H9 (cell line): Measurements from ENCODE around the gene METTL27. TPM values are rescaled to one million over a fixed set of nuclear protein-coding genes. Genes with fewer than 3 reads are reported as not detected.
"Not testable (repeated sequence)": the region's sequence is repeated elsewhere in the genome, so short reads cannot be mapped to it uniquely, and the experiment has no call there.

Source experiments
- DNase-seq: peaks from one replicate; pipeline ENCODE4 v3.0.0-alpha.2; 2017
- H2AFZ ChIP-seq: one replicate; pipeline ENCODE4 v1.6.1; 2013; ENCODE audit warnings: mild to moderate bottlenecking, low read length, control low read depth, moderate library complexity
- H2AK5ac ChIP-seq: 2 replicates; pipeline ENCODE4 v1.6.1; 2013; ENCODE audit warnings: low read length, control low read depth, mixed read lengths; ENCODE audit not compliant: insufficient read length
- H2BK120ac ChIP-seq: one replicate; pipeline ENCODE4 v1.6.1; 2013; ENCODE audit warnings: low read depth, mild to moderate bottlenecking, low read length, control low read depth, inconsistent platforms; ENCODE audit not compliant: poor library complexity, severe bottlenecking
- H2BK12ac ChIP-seq: 2 replicates; pipeline ENCODE4 v1.6.1; 2013; ENCODE audit warnings: low read length, control low read depth, mixed read lengths, low read depth; ENCODE audit not compliant: insufficient read length
- H2BK15ac ChIP-seq: 2 replicates; pipeline ENCODE4 v1.6.1; 2013; ENCODE audit warnings: low read depth, low read length, control low read depth
- H2BK20ac ChIP-seq: one replicate; pipeline ENCODE4 v1.6.1; 2013; ENCODE audit warnings: low read depth, mild to moderate bottlenecking, low read length, control low read depth, inconsistent platforms; ENCODE audit not compliant: poor library complexity, severe bottlenecking
- H2BK5ac ChIP-seq: 2 replicates; pipeline ENCODE4 v1.6.1; 2013; ENCODE audit warnings: low read length, control low read depth, mixed read lengths; ENCODE audit not compliant: insufficient read length
- H3K14ac ChIP-seq: 2 replicates; pipeline ENCODE4 v1.6.1; 2013; ENCODE audit warnings: low read length, control low read depth; ENCODE audit not compliant: insufficient read depth
- H3K18ac ChIP-seq: 2 replicates; pipeline ENCODE4 v1.6.1; 2013; ENCODE audit warnings: low read depth, mild to moderate bottlenecking, mixed read lengths, low read length, control low read depth; ENCODE audit not compliant: insufficient read length
- H3K23ac ChIP-seq: 2 replicates; pipeline ENCODE4 v1.6.1; 2013; ENCODE audit warnings: low read length, control low read depth, mixed read lengths, low read depth; ENCODE audit not compliant: insufficient read length
- H3K23me2 ChIP-seq: 2 replicates; pipeline ENCODE4 v1.6.1; 2013; ENCODE audit warnings: low read depth, mild to moderate bottlenecking, mixed read lengths, low read length, control low read depth; ENCODE audit not compliant: insufficient read length, poor library complexity, severe bottlenecking
- H3K27ac ChIP-seq: 2 replicates; pipeline ENCODE4 v1.5.1; 2013; ENCODE audit warnings: low read length, control low read depth, mixed read lengths, low read depth; ENCODE audit not compliant: insufficient read length
- H3K27me3 ChIP-seq: 2 replicates; pipeline ENCODE4 v1.6.1; 2013; ENCODE audit warnings: low read length, control low read depth, inconsistent platforms; ENCODE audit not compliant: insufficient read depth
- H3K4ac ChIP-seq: 2 replicates; pipeline ENCODE4 v1.6.1; 2013; ENCODE audit warnings: low read depth, mild to moderate bottlenecking, control low read depth, inconsistent platforms, low read length, moderate library complexity
- H3K4me1 ChIP-seq: 2 replicates; pipeline ENCODE4 v1.6.1; 2013; ENCODE audit warnings: low read length, control low read depth, inconsistent platforms; ENCODE audit not compliant: insufficient read depth
- H3K4me2 ChIP-seq: 2 replicates; pipeline ENCODE4 v1.6.1; 2013; ENCODE audit warnings: low read length, control low read depth, mixed read lengths; ENCODE audit not compliant: insufficient read length, insufficient read depth
- H3K56ac ChIP-seq: 2 replicates; pipeline ENCODE4 v1.6.1; 2013; ENCODE audit warnings: low read depth, mild to moderate bottlenecking, mixed read lengths, low read length, control low read depth; ENCODE audit not compliant: insufficient read length
- H3K79me1 ChIP-seq: 2 replicates; pipeline ENCODE4 v1.6.1; 2013; ENCODE audit warnings: low read depth, mild to moderate bottlenecking, moderate library complexity, low read length, control low read depth, inconsistent platforms; ENCODE audit not compliant: insufficient read depth, poor library complexity, severe bottlenecking
- H3K79me2 ChIP-seq: 2 replicates; pipeline ENCODE4 v1.6.1; 2013; ENCODE audit warnings: low read length, control low read depth, inconsistent platforms; ENCODE audit not compliant: insufficient read depth
- H3K9ac ChIP-seq: 2 replicates; pipeline ENCODE4 v1.6.1; 2013; ENCODE audit warnings: low read length, control low read depth, mixed read lengths; ENCODE audit not compliant: insufficient read length; ENCODE audit errors: extremely low read depth
- H3K9me3 ChIP-seq: one replicate; pipeline ENCODE4 v1.6.1; 2013; ENCODE audit warnings: low read depth, low read length, inconsistent platforms; ENCODE audit not compliant: control insufficient read depth
- H3T11ph ChIP-seq: one replicate; pipeline ENCODE4 v1.6.1; 2013; ENCODE audit warnings: mild to moderate bottlenecking, low read length, control low read depth, inconsistent platforms
- H4K20me1 ChIP-seq: one replicate; pipeline ENCODE4 v1.6.1; 2013; ENCODE audit not compliant: control insufficient read depth, insufficient read length, insufficient read depth
- H4K5ac ChIP-seq: 2 replicates; pipeline ENCODE4 v1.6.1; 2013; ENCODE audit warnings: low read depth, mild to moderate bottlenecking, mixed read lengths, low read length, control low read depth; ENCODE audit not compliant: insufficient read length
- H4K8ac ChIP-seq: replicated peaks from 2 replicates; pipeline ENCODE4 v1.6.1; 2013; ENCODE audit warnings: low read length, control low read depth, mixed read lengths, low read depth; ENCODE audit not compliant: insufficient read length
- H4K91ac ChIP-seq: 2 replicates; pipeline ENCODE4 v1.6.1; 2013; ENCODE audit warnings: low read depth, mild to moderate bottlenecking, moderate library complexity, mixed read lengths, low read length, control low read depth; ENCODE audit not compliant: insufficient read length
- H3K27ac Mint-ChIP-seq, 3 experiments: 2 replicates in 2 of 3; 3 replicates in 1 of 3; pipeline ENCODE4 v1.8.0; 2020 to 2021; ENCODE audit warnings: mixed read lengths in 3 of 3, mild to moderate bottlenecking in 1 of 3, moderate library complexity in 1 of 3
- H3K27me3 Mint-ChIP-seq: 2 replicates; pipeline ENCODE4 v1.8.0; 2021; ENCODE audit warnings: low read depth, mild to moderate bottlenecking, moderate library complexity, mixed read lengths
- H3K36me3 Mint-ChIP-seq, 3 experiments: 2 replicates in 2 of 3; 3 replicates in 1 of 3; pipeline ENCODE4 v1.8.0; 2020 to 2021; ENCODE audit warnings: low read depth in 3 of 3, mixed read lengths in 3 of 3; ENCODE audit not compliant: insufficient read depth in 1 of 3
- H3K4me1 Mint-ChIP-seq, 2 experiments: 2 replicates each; pipeline ENCODE4 v1.8.0; 2020; ENCODE audit warnings: mixed read lengths in 2 of 2
- H3K4me3 Mint-ChIP-seq, 2 experiments: 2 replicates in 1 of 2; 3 replicates in 1 of 2; pipeline ENCODE4 v1.8.0; 2020 to 2021; ENCODE audit warnings: mild to moderate bottlenecking in 2 of 2, mixed read lengths in 2 of 2, moderate library complexity in 1 of 2
- H3K9me3 Mint-ChIP-seq, 2 experiments: 2 replicates in 1 of 2; 3 replicates in 1 of 2; pipeline ENCODE4 v1.8.0; 2020; ENCODE audit warnings: mild to moderate bottlenecking in 2 of 2, mixed read lengths in 2 of 2, moderate library complexity in 1 of 2
- CTCF ChIP-seq: fragments of 200-600 bp; sonication (generic); conservative IDR thresholded peaks from 3 replicates; pipeline ENCODE4 v1.8.0; 2021; ENCODE audit warnings: antibody characterized with exemption, mild to moderate bottlenecking
- WGBS: extraction: QIAGEN DNeasy Blood & Tissue Kit; methylation state at CpG from one replicate; pipeline ENCODE4 v1.1.7; 2013; ENCODE audit warnings: missing lambda C conversion rate, low lambda C conversion rate, mixed read lengths; ENCODE audit not compliant: insufficient read length; ENCODE audit errors: extremely low coverage; 5-methylcytosine and 5-hydroxymethylcytosine counted together
- total RNA-seq: library from RNA; stranded (reverse); gene quantifications from 2 replicates; pipeline ENCODE4 v1.2.1, GENCODE V29; 2021

The METTL27 gene
- total RNA-seq, 1 experiment from 2014 or later = 13.5 TPM

- Mint-ChIP-seq H3K36me3 (no peaks in the 10 kb centered on the region), H3K27ac (no peak overlapping the region)
These were observed 43.2 kb upstream of the METTL27 start for GRCh38 chr7:73885433-73885974.

GRCh38 chr7:73884867-73885422 is 42.6 kb upstream of the METTL27 start:
- no CpG with 5 or more reads among the region's 3 CpGs for WGBS
- not testable (repeated sequence) for H4K91ac ChIP-seq, H2BK120ac ChIP-seq, H2BK15ac ChIP-seq, H3K9me3 Mint-ChIP-seq, DNase-seq, H3K23ac ChIP-seq, H2AK5ac ChIP-seq, H2BK5ac ChIP-seq, H3K27me3 ChIP-seq, H3T11ph ChIP-seq, H3K27ac Mint-ChIP-seq, H3K79me2 ChIP-seq, H3K27ac ChIP-seq, H3K36me3 Mint-ChIP-seq, H3K4me3 Mint-ChIP-seq, H3K9ac ChIP-seq, H4K20me1 ChIP-seq, H2BK20ac ChIP-seq, H2BK12ac ChIP-seq, H2AFZ ChIP-seq, H3K9me3 ChIP-seq, H3K18ac ChIP-seq, H3K4me1 ChIP-seq, H4K8ac ChIP-seq, H3K4ac ChIP-seq, H3K4me2 ChIP-seq, H4K5ac ChIP-seq, H3K79me1 ChIP-seq, H3K56ac ChIP-seq, H3K23me2 ChIP-seq, H3K14ac ChIP-seq
- Mint-ChIP-seq H3K4me1 (peaks cover 5 to 18% of the 10 kb centered on the region in 2 experiments; a peak in 3 of 4 replicates), H3K27me3 (peaks cover 14% of the 10 kb centered on the region)

More at GRCh38 chr7:73885433-73885974, 43.2 kb upstream of the METTL27 start:
- Histone ChIP-seq H3K56ac (no peak overlapping the region), H3T11ph (no peak overlapping the region), H4K8ac (no peak overlapping the region), H3K18ac (no peak overlapping the region), H3K79me2 (no peaks in the 10 kb centered on the region), H4K91ac (no peak overlapping the region), H3K4me1 (no peaks in the 10 kb centered on the region), H4K20me1 (no peaks in the 10 kb centered on the region), H2BK120ac (no peak overlapping the region), H4K5ac (no peak overlapping the region), H3K9me3 (no peaks in the 10 kb centered on the region), H3K4me2 (no peak overlapping the region), H3K23me2 (no peaks in the 10 kb centered on the region), H2BK15ac (no peak overlapping the region), H3K4ac (no peak overlapping the region), H3K27ac (no peak overlapping the region), H2BK5ac (no peak overlapping the region), H2BK20ac (no peak overlapping the region), H3K23ac (no peak overlapping the region), H3K27me3 (no peaks in the 10 kb centered on the region; the same call in 1 of the 2 replicates), H2AFZ (no peak overlapping the region), H3K9ac (no peak overlapping the region), H2AK5ac (no peak overlapping the region), H3K79me1 (no peaks in the 10 kb centered on the region), H2BK12ac (no peak overlapping the region), H3K14ac (no peak overlapping the region)
- DNase-seq = no peak
- no CpG with 5 or more reads among the region's 3 CpGs for WGBS
- no peak for TF ChIP-seq CTCF
- Mint-ChIP-seq H3K4me3 (no peak overlapping the region; a peak in 1 of 5 replicates), H3K27me3 (peaks cover 12% of the 10 kb centered on the region), H3K4me1 (peaks cover 3 to 16% of the 10 kb centered on the region in 2 experiments; a peak in 3 of 4 replicates), H3K9me3 (no peaks in the 10 kb centered on the region)
